GM12878 (cell line): ENCODE measurements around the gene CRELD2. TPM values are rescaled to one million over a fixed set of nuclear protein-coding genes. Genes with fewer than 3 reads are reported as not detected.
A peak's percentile ranks its signal among the peaks of the same experiment; 100 is the strongest.

Experiments used
- BHLHE40 ChIP-seq, 2 experiments: fragments of 450-650 bp in 1 of 2; IDR thresholded peaks; 2 replicates each; pipeline ENCODE4 v1.6.1; 2011 to 2017; ENCODE audit warnings: low read depth in 2 of 2, borderline replicate concordance in 1 of 2, improper control_type of control experiment in 1 of 2, low read length in 1 of 2, mild to moderate bottlenecking in 1 of 2
- CHD2 ChIP-seq: IDR thresholded peaks from 2 replicates; pipeline ENCODE4 v1.6.1; 2011; ENCODE audit warnings: low read depth, low read length, improper control_type of control experiment, borderline replicate concordance
- CREB1 ChIP-seq: IDR thresholded peaks from 2 replicates; pipeline ENCODE4 v1.6.1; 2012; ENCODE audit warnings: low read depth, mild to moderate bottlenecking, inconsistent platforms
- CTCF ChIP-seq, 3 experiments: IDR thresholded peaks in 2 of 3; conservative IDR thresholded peaks in 1 of 3; 2 replicates each; pipeline ENCODE4 v1.5.1; 2011; ENCODE audit warnings: low read depth in 3 of 3, low read length in 3 of 3, mild to moderate bottlenecking in 3 of 3, control low read depth in 2 of 3, moderate library complexity in 2 of 3, inconsistent platforms in 1 of 3, mixed read lengths in 1 of 3; ENCODE audit not compliant: control insufficient read depth in 2 of 3, insufficient read depth in 1 of 3; ENCODE audit errors: extremely low read depth in 1 of 3
- DPF2 ChIP-seq: fragments of 450-650 bp; IDR thresholded peaks from 2 replicates; pipeline ENCODE4 v1.6.1; 2017; ENCODE audit warnings: mild to moderate bottlenecking
- HCFC1 ChIP-seq: fragments of 150-350 bp; IDR thresholded peaks from 2 replicates; pipeline ENCODE4 v1.6.1; 2014; ENCODE audit warnings: low read length
- KAT2A ChIP-seq: conservative IDR thresholded peaks from 2 replicates; pipeline ENCODE4 v1.6.1; 2011; ENCODE audit warnings: low read depth, low read length; ENCODE audit not compliant: control insufficient read depth
- MAX ChIP-seq: IDR thresholded peaks from 2 replicates; pipeline ENCODE4 v1.6.1; 2012; ENCODE audit warnings: low read depth, low read length, improper control_type of control experiment
- MEF2B ChIP-seq: fragments of 450-650 bp; IDR thresholded peaks from 2 replicates; pipeline ENCODE4 v1.6.1; 2018; ENCODE audit warnings: mild to moderate bottlenecking, moderate library complexity; ENCODE audit not compliant: partially characterized antibody, poor library complexity, severe bottlenecking
- MTA2 ChIP-seq: fragments of 450-650 bp; IDR thresholded peaks from 2 replicates; pipeline ENCODE4 v1.6.1; 2016; ENCODE audit warnings: low read depth, mild to moderate bottlenecking, moderate library complexity
- NFYA ChIP-seq: IDR thresholded peaks from 2 replicates; pipeline ENCODE4 v1.6.1; 2011; ENCODE audit warnings: low read depth, mild to moderate bottlenecking, low read length, improper control_type of control experiment, borderline replicate concordance
- NR2C1 ChIP-seq: fragments of 450-650 bp; IDR thresholded peaks from 2 replicates; pipeline ENCODE4 v1.6.1; 2017; ENCODE audit warnings: antibody characterized with exemption, mild to moderate bottlenecking, moderate library complexity
- NRF1 ChIP-seq: conservative IDR thresholded peaks from 2 replicates; pipeline ENCODE4 v1.6.1; 2011; ENCODE audit warnings: mild to moderate bottlenecking, low read depth, low read length, improper control_type of control experiment
- PAX5 ChIP-seq: IDR thresholded peaks from 2 replicates; pipeline ENCODE4 v1.6.1; 2011; ENCODE audit warnings: low read depth, low read length, borderline replicate concordance
- POLR2AphosphoS2 ChIP-seq: IDR thresholded peaks from 2 replicates; pipeline ENCODE4 v1.6.1; 2011; ENCODE audit warnings: low read depth, mild to moderate bottlenecking, low read length, improper control_type of control experiment, moderate library complexity
- POLR2AphosphoS5 ChIP-seq: IDR thresholded peaks from 2 replicates; pipeline ENCODE4 v1.6.1; 2011; ENCODE audit warnings: mild to moderate bottlenecking, low read length, inconsistent platforms
- RELA ChIP-seq: fragments of 450-650 bp; IDR thresholded peaks from 2 replicates; pipeline ENCODE4 v1.8.0; 2014; ENCODE audit warnings: borderline replicate concordance; ENCODE audit not compliant: partially characterized antibody
- TBL1XR1 ChIP-seq: IDR thresholded peaks from 2 replicates; pipeline ENCODE4 v1.6.1; 2012; ENCODE audit warnings: low read depth, low read length, improper control_type of control experiment
- WRNIP1 ChIP-seq: IDR thresholded peaks from 2 replicates; pipeline ENCODE4 v1.6.1; 2011; ENCODE audit warnings: low read depth, low read length, improper control_type of control experiment, borderline replicate concordance
- ZNF384 ChIP-seq: IDR thresholded peaks from 2 replicates; pipeline ENCODE4 v1.6.1; 2012; ENCODE audit warnings: low read depth, mild to moderate bottlenecking, low read length, improper control_type of control experiment, borderline replicate concordance
- ZNF592 ChIP-seq: fragments of 450-650 bp; IDR thresholded peaks from 2 replicates; pipeline ENCODE4 v1.6.1; 2017; ENCODE audit warnings: mild to moderate bottlenecking, moderate library complexity
- ZNF622 ChIP-seq: fragments of 450-650 bp; IDR thresholded peaks from 2 replicates; pipeline ENCODE4 v1.6.1; 2017; ENCODE audit warnings: mild to moderate bottlenecking, inconsistent platforms
- polyA plus RNA-seq, 11 experiments: library from polyadenylated mRNA; depleted of rRNA in 4 of 11; unstranded in 6 of 11; stranded (reverse) in 5 of 11; fragments of >200 nt; fragmentation: Nextera tagmentation in 4 of 11; fragmentation: Illumina TruSeq in 1 of 11; extraction: Ambion mirVana in 4 of 11; extraction: Trizol in 1 of 11; gene quantifications; 1 replicate in 1 of 11; 2 replicates in 10 of 11; pipeline versions ENCODE4 v1.2.1 to v1.2.3, GENCODE V29; 2011 to 2016; ENCODE audit warnings: inconsistent platforms in 2 of 11, missing spikeins in 2 of 11, low read depth in 1 of 11
- total RNA-seq, 4 experiments: library from RNA; depleted of rRNA in 3 of 4; stranded (reverse); fragments of >200 nt in 3 of 4; fragmentation: Illumina TruSeq in 1 of 4; extraction: Trizol in 1 of 4; gene quantifications; 2 replicates each; pipeline versions ENCODE4 v1.2.1 to v1.2.3, GENCODE V29; 2013 to 2021

CRELD2 gene
- total and polyA plus RNA-seq, 10 of the 15 experiments (the other 5 are each of a cell fraction or from before 2014, with no cell fraction given): 9.4 to 111 (median 25.9) TPM

GRCh38 chr22:49960159-49961004, 41.9 kb downstream of the CRELD2 start, which contains the start of gene PIM3 (continued):
- TF ChIP-seq KAT2A (no peak), MEF2B (peak; percentile 25), NR2C1 (peak; percentile 67), ZNF592 (no peak; the same call in none of the 2 replicates), WRNIP1 (no peak), ZNF622 (no peak), ZNF384 (no peak), NFYA (no peak), NRF1 (peak; percentile 61), POLR2AphosphoS2 (peak; percentile 76), TBL1XR1 (no peak), RELA (peak; percentile 81), DPF2 (peak; percentile 89), CREB1 (peak; percentile 60), POLR2AphosphoS5 (peak; percentile 88), CTCF (IDR thresholded peaks at IDR 0.05 in 2 of 3, conservative IDR thresholded peaks at IDR 0.05 in 1 of 3; ENCODE audit: control insufficient read depth in 2 of 3, extremely low read depth in 1 of 3, insufficient read depth in 1 of 3, low read depth in 3 of 3, low read length in 3 of 3) (no peak), CHD2 (peak; percentile 75), MAX (peak; percentile 90), HCFC1 (peak; percentile 16; the same call in 1 of the 2 replicates), BHLHE40 (IDR thresholded peaks at IDR 0.05; ENCODE audit: borderline replicate concordance in 1 of 2, low read depth in 2 of 2, low read length in 1 of 2) (peak; percentile 77 to 92), MTA2 (no peak), PAX5 (peak; percentile 57; the same call in 1 of the 2 replicates)
